PC-9 (cell line): ENCODE data around the gene SPATA16. TPM values are rescaled to one million over a fixed set of nuclear protein-coding genes. Genes with fewer than 3 reads are reported as not detected.

Source experiments
- BruUV-seq: library from RNA; stranded (reverse); fragments of 400-500 nt; replicated peaks from 2 replicates; lab custom pipeline; 2021; lab: Mats Ljungman, UMichigan
- CTCF ChIA-PET: fragments of 300-600 bp; sonication (Branson Sonifier 250); formaldehyde crosslinking; loops from one replicate; lab custom pipeline; 2022; ENCODE audit warnings: antibody characterized with exemption; lab: Charles Lee
- POLR2A ChIA-PET: fragments of 300-600 bp; sonication (Branson Sonifier 250); formaldehyde crosslinking; loops from one replicate; lab custom pipeline; 2022; ENCODE audit warnings: antibody characterized with exemption; ENCODE audit not compliant: unreplicated experiment; lab: Charles Lee
- DNase-seq, 2 experiments: peaks; one replicate each; pipeline versions ENCODE4 v3.0.0 to v3.0.0-alpha.2; 2015 to 2022; ENCODE audit warnings: mixed read lengths in 1 of 2
- H2AFZ ChIP-seq: fragments of 200-600 bp; sonication (generic); 2 replicates; pipeline ENCODE4 v1.8.1; 2017; ENCODE audit warnings: antibody characterized with exemption
- H3F3A ChIP-seq: fragments of 200-600 bp; sonication (generic); 2 replicates; pipeline ENCODE4 v1.8.1; 2017; ENCODE audit warnings: antibody characterized with exemption, mild to moderate bottlenecking, low read depth; ENCODE audit not compliant: insufficient read depth
- H3K27ac ChIP-seq: fragments of 200-600 bp; sonication (generic); 2 replicates; pipeline ENCODE4 v1.6.1; 2016; ENCODE audit warnings: mixed run types
- H3K27me3 ChIP-seq: fragments of 200-600 bp; sonication (generic); 2 replicates; pipeline ENCODE4 v1.6.1; 2016; ENCODE audit warnings: low read depth, mixed run types; ENCODE audit not compliant: insufficient read depth
- H3K36me3 ChIP-seq: fragments of 200-600 bp; sonication (generic); 2 replicates; pipeline ENCODE4 v1.6.1; 2016; ENCODE audit warnings: low read depth, mixed run types
- H3K4me1 ChIP-seq: fragments of 200-600 bp; sonication (generic); replicated peaks from 2 replicates; pipeline ENCODE4 v1.6.1; 2016; ENCODE audit warnings: mixed run types; ENCODE audit not compliant: insufficient read depth
- H3K4me2 ChIP-seq: fragments of 200-600 bp; sonication (generic); 2 replicates; pipeline ENCODE4 v1.6.1; 2017; ENCODE audit warnings: mixed run types
- H3K4me3 ChIP-seq: fragments of 200-600 bp; sonication (generic); 2 replicates; pipeline ENCODE4 v1.6.1; 2016; ENCODE audit warnings: mixed run types
- H3K79me2 ChIP-seq: fragments of 200-600 bp; sonication (generic); 2 replicates; pipeline ENCODE4 v1.6.1; 2017; ENCODE audit warnings: low read depth, mixed run types
- H3K9me2 ChIP-seq: fragments of 200-600 bp; sonication (generic); 2 replicates; pipeline ENCODE4 v1.8.1; 2017; ENCODE audit warnings: mild to moderate bottlenecking; ENCODE audit not compliant: insufficient read depth
- H3K9me3 ChIP-seq: fragments of 200-600 bp; sonication (generic); 2 replicates; pipeline ENCODE4 v1.8.1; 2016; ENCODE audit warnings: low read depth; ENCODE audit not compliant: insufficient read depth
- H4K20me1 ChIP-seq: fragments of 200-600 bp; sonication (generic); 2 replicates; pipeline ENCODE4 v1.8.1; 2017; ENCODE audit not compliant: insufficient read depth
- EZH2 ChIP-seq: fragments of 200-600 bp; sonication (generic); IDR thresholded peaks from 2 replicates; pipeline ENCODE4 v1.8.0; 2017; ENCODE audit warnings: antibody characterized with exemption, low read depth
- intact Hi-C: fragments of 100-400 bp; cut with micrococcal nuclease; formaldehyde crosslinking; loops from one replicate; pipeline ENCODE4 v1.10.0; 2022; ENCODE audit not compliant: unreplicated experiment
- total RNA-seq: library from RNA; stranded (reverse); gene quantifications from 2 replicates; pipeline ENCODE4 v1.2.3, GENCODE V29; 2021
- TF ChIP-seq, protein P1 (sequence below): fragments of 200-600 bp; sonication (generic); conservative IDR thresholded peaks from 2 replicates; pipeline ENCODE4 v1.6.1; 2017; ENCODE audit warnings: mixed run types, antibody characterized with exemption, mild to moderate bottlenecking, moderate library complexity

The SPATA16 gene
- total RNA-seq, 1 experiment from 2014 or later: not detected

DNA sequence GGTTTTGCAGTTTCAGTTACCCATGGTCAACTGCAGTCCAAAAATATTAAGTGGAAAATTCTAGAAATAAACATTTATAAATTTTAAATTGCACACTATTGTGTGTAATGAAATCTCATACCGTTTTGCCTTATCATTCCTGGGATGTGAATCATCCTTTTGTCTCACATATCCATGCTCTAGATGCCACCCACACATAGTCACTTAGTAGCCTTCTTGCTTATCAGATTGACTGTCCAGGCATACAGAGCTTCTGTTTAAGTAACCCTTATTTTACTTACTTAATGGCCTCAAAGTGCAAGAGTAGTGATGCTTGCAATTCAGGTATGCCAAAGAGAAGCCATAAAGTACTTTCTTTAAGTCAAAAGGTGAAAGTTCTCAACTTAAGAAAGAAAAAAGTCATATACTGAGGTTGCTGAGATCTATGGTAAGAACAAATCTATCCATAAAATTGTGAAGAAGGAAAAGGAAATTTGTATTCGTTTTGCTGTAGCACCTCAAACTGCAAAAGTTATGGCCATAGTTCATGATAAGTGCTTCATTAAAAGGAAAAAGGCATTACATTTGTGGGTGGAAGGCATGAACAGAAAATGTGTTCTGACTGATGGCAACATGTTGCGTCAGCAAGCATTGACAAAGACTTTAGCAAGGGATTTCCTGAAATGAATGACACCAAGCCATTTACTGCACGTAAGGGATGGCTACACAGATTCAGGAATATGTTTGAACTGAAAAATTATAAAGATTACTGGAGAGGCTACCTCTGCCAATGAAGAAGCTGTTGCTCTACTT lies 43.8 kb downstream of the SPATA16 start:
- TF ChIP-seq, protein P1, sequence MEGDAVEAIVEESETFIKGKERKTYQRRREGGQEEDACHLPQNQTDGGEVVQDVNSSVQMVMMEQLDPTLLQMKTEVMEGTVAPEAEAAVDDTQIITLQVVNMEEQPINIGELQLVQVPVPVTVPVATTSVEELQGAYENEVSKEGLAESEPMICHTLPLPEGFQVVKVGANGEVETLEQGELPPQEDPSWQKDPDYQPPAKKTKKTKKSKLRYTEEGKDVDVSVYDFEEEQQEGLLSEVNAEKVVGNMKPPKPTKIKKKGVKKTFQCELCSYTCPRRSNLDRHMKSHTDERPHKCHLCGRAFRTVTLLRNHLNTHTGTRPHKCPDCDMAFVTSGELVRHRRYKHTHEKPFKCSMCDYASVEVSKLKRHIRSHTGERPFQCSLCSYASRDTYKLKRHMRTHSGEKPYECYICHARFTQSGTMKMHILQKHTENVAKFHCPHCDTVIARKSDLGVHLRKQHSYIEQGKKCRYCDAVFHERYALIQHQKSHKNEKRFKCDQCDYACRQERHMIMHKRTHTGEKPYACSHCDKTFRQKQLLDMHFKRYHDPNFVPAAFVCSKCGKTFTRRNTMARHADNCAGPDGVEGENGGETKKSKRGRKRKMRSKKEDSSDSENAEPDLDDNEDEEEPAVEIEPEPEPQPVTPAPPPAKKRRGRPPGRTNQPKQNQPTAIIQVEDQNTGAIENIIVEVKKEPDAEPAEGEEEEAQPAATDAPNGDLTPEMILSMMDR: no peak
- no peak for TF ChIP-seq EZH2
- no peaks in the 10 kb centered on the region for H4K20me1 ChIP-seq
- intact Hi-C loops: no loop called here
- no peak overlapping the region for H3K4me3 ChIP-seq
- no peak overlapping the region for H3K27ac ChIP-seq
- POLR2A ChIA-PET: no interaction called here
- no peaks in the 10 kb centered on the region for H3K4me1 ChIP-seq
- DNase-seq: no peak
- CTCF ChIA-PET: interaction anchor here (0.5 kb wide), 1 partner anchor 10 kb away, joined by 3 read pairs; no protein-coding TSS in a partner anchor
- no peak overlapping the region for H3K4me2 ChIP-seq
- no peaks in the 10 kb centered on the region; the same call in 1 of the 2 replicates for H3K9me2 ChIP-seq
- BruUV-seq: no TSS peak
- H2AFZ ChIP-seq: no peak overlapping the region
- H3K36me3 ChIP-seq: no peaks in the 10 kb centered on the region
- no peaks in the 10 kb centered on the region for H3K27me3 ChIP-seq
- no peaks in the 10 kb centered on the region for H3K9me3 ChIP-seq
- H3K79me2 ChIP-seq: no peaks in the 10 kb centered on the region
- no peaks in the 10 kb centered on the region for H3F3A ChIP-seq

DNA sequence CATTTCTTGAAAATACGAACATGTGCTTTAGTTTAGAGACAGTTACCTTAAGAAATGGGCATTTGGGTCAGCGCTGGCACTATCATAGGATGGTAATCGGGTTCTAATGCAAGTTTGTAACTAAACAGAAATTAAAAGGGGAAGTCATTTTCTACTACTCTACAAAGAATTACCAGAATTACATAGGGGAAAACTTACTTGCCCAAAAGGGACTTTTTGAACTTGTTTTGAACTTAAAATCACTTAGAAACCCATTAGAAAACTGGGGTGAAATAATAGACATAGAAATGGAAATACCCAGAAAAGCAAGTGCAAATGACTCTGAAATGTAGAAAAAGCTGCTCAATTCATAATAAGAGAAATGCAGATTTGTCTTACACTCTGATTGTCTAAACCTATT lies 44.9 kb downstream of the SPATA16 start:
- CTCF ChIA-PET: no interaction called here
- H3K27me3 ChIP-seq: no peaks in the 10 kb centered on the region
- no peak overlapping the region for H3K27ac ChIP-seq
- H3F3A ChIP-seq: no peaks in the 10 kb centered on the region
- DNase-seq: no peak
- H2AFZ ChIP-seq: no peak overlapping the region
- no peaks in the 10 kb centered on the region for H3K4me1 ChIP-seq
- intact Hi-C loops: no loop called here
- POLR2A ChIA-PET: no interaction called here
- H3K9me2 ChIP-seq: no peaks in the 10 kb centered on the region; the same call in 1 of the 2 replicates
- no TSS peak for BruUV-seq
- no peak overlapping the region for H3K4me2 ChIP-seq
- H4K20me1 ChIP-seq: no peaks in the 10 kb centered on the region
- H3K4me3 ChIP-seq: no peak overlapping the region
- TF ChIP-seq, protein P1: no peak
- no peak for TF ChIP-seq EZH2
- H3K9me3 ChIP-seq: no peaks in the 10 kb centered on the region
- H3K79me2 ChIP-seq: no peaks in the 10 kb centered on the region
- no peaks in the 10 kb centered on the region for H3K36me3 ChIP-seq

GRCh38 chr3:173092038-173092437 lies 49.0 kb downstream of the SPATA16 start:
- peak in 1 of 2 experiments; percentile 6 for DNase-seq
- POLR2A ChIA-PET: no interaction called here

More at GRCh38 chr3:173092038-173092437, 49.0 kb downstream of the SPATA16 start:
- H4K20me1 ChIP-seq: no peaks in the 10 kb centered on the region
- BruUV-seq: no TSS peak
- H3K27ac ChIP-seq: no peak overlapping the region
- H3K27me3 ChIP-seq: no peaks in the 10 kb centered on the region
- no peak overlapping the region for H2AFZ ChIP-seq
- no peaks in the 10 kb centered on the region for H3K79me2 ChIP-seq
- intact Hi-C loops: no loop called here
- H3K4me1 ChIP-seq: no peaks in the 10 kb centered on the region
- CTCF ChIA-PET: no interaction called here
- no peak overlapping the region for H3K4me2 ChIP-seq
- H3K9me2 ChIP-seq: no peaks in the 10 kb centered on the region; the same call in 1 of the 2 replicates
- TF ChIP-seq EZH2: no peak
- TF ChIP-seq, protein P1: no peak
- no peaks in the 10 kb centered on the region for H3K36me3 ChIP-seq
- no peak overlapping the region for H3K4me3 ChIP-seq
- H3K9me3 ChIP-seq: no peaks in the 10 kb centered on the region
- H3F3A ChIP-seq: no peaks in the 10 kb centered on the region
